NB4 (cell line): ENCODE measurements around the gene RHEBL1.

ENCODE experiments used
- TF ChIP-seq, protein P1 (sequence below): IDR thresholded peaks from one replicate; pipeline ENCODE4 v1.5.1; 2012; ENCODE audit warnings: low read depth, low read length
- TF ChIP-seq, protein P2 (sequence below): IDR thresholded peaks from 2 replicates; pipeline ENCODE4 v1.6.1; 2011; ENCODE audit warnings: low read depth, low read length

DNA sequence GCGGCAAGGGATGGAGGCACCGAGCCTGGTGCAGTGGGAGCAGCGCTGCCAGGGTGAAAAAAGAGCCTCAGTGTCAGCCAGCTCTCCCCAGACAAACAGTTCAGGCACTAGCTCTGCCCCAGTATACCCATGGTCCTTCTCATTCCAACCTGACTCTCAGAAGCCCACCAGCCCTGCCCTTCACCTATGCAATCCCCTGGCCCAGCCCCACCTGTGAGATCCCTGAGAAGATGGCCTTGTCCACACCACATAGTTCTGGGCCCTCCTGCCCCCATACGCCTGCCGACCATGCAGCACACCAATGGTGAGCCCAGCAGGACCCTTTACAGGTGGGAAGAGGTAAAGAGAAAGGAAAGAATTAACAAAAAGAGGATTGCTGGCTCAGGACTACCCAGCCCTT lies 15.7 kb downstream of the RHEBL1 start:
- TF ChIP-seq, protein P1, sequence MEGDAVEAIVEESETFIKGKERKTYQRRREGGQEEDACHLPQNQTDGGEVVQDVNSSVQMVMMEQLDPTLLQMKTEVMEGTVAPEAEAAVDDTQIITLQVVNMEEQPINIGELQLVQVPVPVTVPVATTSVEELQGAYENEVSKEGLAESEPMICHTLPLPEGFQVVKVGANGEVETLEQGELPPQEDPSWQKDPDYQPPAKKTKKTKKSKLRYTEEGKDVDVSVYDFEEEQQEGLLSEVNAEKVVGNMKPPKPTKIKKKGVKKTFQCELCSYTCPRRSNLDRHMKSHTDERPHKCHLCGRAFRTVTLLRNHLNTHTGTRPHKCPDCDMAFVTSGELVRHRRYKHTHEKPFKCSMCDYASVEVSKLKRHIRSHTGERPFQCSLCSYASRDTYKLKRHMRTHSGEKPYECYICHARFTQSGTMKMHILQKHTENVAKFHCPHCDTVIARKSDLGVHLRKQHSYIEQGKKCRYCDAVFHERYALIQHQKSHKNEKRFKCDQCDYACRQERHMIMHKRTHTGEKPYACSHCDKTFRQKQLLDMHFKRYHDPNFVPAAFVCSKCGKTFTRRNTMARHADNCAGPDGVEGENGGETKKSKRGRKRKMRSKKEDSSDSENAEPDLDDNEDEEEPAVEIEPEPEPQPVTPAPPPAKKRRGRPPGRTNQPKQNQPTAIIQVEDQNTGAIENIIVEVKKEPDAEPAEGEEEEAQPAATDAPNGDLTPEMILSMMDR = no peak
- TF ChIP-seq, protein P2, sequence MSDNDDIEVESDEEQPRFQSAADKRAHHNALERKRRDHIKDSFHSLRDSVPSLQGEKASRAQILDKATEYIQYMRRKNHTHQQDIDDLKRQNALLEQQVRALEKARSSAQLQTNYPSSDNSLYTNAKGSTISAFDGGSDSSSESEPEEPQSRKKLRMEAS = no peak
